OCI-LY3 (cell line): ENCODE results near the gene SYPL1.

Experiments
- EZH2phosphoT487 ChIP-seq: fragments of 200-600 bp; shearing (Covaris generic); IDR thresholded peaks from 2 replicates; pipeline ENCODE4 v1.6.1; 2018; ENCODE audit warnings: antibody characterized with exemption, mixed run types, low read depth
- TF ChIP-seq, protein P1 (sequence below): fragments of 200-600, 300-600 bp; sonication (generic); IDR thresholded peaks from 2 replicates; pipeline ENCODE4 v1.5.1; 2014; ENCODE audit warnings: antibody characterized with exemption, low read length, low read depth

DNA sequence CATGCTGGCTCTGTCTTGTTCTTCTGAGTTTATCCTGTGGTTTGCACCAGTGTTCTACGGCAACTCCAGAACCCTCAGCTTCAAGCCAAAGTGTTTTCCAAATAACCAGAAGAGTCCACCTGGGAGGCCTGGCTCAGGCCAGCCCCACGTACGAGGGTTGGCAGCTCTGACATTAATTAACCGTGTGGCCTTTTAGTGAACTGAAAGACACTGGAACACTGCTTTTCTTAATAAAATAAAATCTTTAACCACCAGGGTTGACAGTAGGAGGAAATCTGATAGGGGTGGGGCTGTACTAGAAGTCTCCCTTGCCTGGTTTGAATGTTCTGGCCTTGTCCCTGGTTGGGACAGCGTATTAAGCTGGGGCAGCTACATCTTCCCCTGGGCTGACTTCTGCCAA lies 64.9 kb downstream of the SYPL1 start:
- TF ChIP-seq, protein P1, sequence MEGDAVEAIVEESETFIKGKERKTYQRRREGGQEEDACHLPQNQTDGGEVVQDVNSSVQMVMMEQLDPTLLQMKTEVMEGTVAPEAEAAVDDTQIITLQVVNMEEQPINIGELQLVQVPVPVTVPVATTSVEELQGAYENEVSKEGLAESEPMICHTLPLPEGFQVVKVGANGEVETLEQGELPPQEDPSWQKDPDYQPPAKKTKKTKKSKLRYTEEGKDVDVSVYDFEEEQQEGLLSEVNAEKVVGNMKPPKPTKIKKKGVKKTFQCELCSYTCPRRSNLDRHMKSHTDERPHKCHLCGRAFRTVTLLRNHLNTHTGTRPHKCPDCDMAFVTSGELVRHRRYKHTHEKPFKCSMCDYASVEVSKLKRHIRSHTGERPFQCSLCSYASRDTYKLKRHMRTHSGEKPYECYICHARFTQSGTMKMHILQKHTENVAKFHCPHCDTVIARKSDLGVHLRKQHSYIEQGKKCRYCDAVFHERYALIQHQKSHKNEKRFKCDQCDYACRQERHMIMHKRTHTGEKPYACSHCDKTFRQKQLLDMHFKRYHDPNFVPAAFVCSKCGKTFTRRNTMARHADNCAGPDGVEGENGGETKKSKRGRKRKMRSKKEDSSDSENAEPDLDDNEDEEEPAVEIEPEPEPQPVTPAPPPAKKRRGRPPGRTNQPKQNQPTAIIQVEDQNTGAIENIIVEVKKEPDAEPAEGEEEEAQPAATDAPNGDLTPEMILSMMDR, result no peak
- TF ChIP-seq EZH2phosphoT487, result no peak
